BJ (cell line): Measurements from ENCODE around the gene C2orf72. TPM values are rescaled to one million over a fixed set of nuclear protein-coding genes. Genes with fewer than 3 reads are reported as not detected.

Experiments
- CTCF ChIA-PET: fragments of 350-600 bp; formaldehyde crosslinking; extraction: SDS; loops from one replicate; lab custom pipeline; 2021; ENCODE audit warnings: antibody characterized with exemption, inconsistent platforms; lab: Yijun Ruan, JAX
- POLR2A ChIA-PET: fragments of 300-600 bp; sonication (Branson Sonifier 250); formaldehyde crosslinking; extraction: SDS; loops from one replicate; lab custom pipeline; 2021; ENCODE audit warnings: antibody characterized with exemption; lab: Charles Lee
- DNase-seq: peaks from one replicate; pipeline ENCODE4 v3.0.0-alpha.2; 2011; ENCODE audit warnings: low read depth
- H3K27me3 ChIP-seq: 2 replicates; pipeline ENCODE4 v1.6.0; 2011; ENCODE audit warnings: low read length; ENCODE audit not compliant: control insufficient read depth, insufficient read depth
- H3K36me3 ChIP-seq: 2 replicates; pipeline ENCODE4 v1.5.1; 2011; ENCODE audit warnings: low read length; ENCODE audit not compliant: control insufficient read depth, insufficient read depth
- H3K4me3 ChIP-seq: 2 replicates; pipeline ENCODE4 v1.5.1; 2011; ENCODE audit warnings: low read depth, mild to moderate bottlenecking, control low read depth, low read length
- CTCF ChIP-seq: IDR thresholded peaks from 2 replicates; pipeline ENCODE4 v1.5.1; 2011; ENCODE audit warnings: low read depth, mild to moderate bottlenecking, control low read depth, inconsistent platforms, low read length, moderate library complexity; ENCODE audit not compliant: insufficient read depth
- polyA plus RNA-seq: library from polyadenylated mRNA; depleted of rRNA; stranded (reverse); fragments of >200 nt; gene quantifications from 2 replicates; pipeline ENCODE4 v1.2.3, GENCODE V29; 2011

Gene C2orf72
- polyA plus RNA-seq, 1 experiment, result 0.17 TPM

GRCh38 chr2:231032575-231033140 is 4.7 kb upstream of the C2orf72 start:
- no peaks in the 10 kb centered on the region for H3K36me3 ChIP-seq
- ChIA-PET POLR2A (no interaction called here), CTCF (interaction anchor here (0.7 kb wide), 1 partner anchor 129 kb away, joined by 3 read pairs; no protein-coding TSS in a partner anchor)
- no peak overlapping the region for H3K4me3 ChIP-seq
- peaks cover 27% of the 10 kb centered on the region for H3K27me3 ChIP-seq
- DNase-seq, result no peak
- TF ChIP-seq CTCF, result no peak

GRCh38 chr2:231033147-231034132 is 3.9 kb upstream of the C2orf72 start:
- POLR2A ChIA-PET, result no interaction called here
- Histone ChIP-seq H3K36me3 (no peaks in the 10 kb centered on the region), H3K27me3 (peaks cover 27% of the 10 kb centered on the region), H3K4me3 (no peak overlapping the region)
- DNase-seq, result no peak
- CTCF ChIA-PET, result interaction anchor here (0.7 to 1.5 kb wide), 2 partner anchors 20 to 129 kb away, joined by 3 read pairs; no protein-coding TSS in a partner anchor
- TF ChIP-seq CTCF, result no peak

DNA sequence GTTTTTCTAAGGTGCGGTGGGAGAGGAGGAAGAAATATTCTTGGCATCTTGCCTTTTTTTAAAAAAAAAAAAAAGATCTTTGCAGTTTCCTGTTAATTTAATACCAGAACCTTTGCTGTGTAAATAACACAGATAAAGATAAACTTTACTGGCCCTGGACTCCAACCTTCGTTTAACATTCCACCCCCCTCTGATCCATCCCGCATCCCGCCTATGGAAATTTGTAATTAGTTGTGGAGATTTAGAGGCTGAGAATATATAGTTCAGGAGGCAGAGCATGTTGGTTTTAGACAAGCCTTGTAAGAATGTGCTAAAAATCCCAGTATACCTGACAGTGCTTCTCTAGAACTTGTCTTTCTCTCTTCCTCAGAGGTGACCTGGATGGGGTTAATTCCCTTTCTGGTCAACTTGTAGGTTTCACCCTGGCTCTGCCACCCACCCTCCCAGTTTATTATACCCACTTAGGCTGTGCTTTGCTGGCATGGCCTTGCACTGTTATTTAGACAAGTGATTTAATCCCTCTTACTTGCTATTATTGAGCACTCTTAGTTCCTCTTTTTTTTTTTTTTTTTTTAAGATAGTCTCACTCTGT is 2.9 kb upstream of the C2orf72 start:
- POLR2A ChIA-PET, result no interaction called here
- Histone ChIP-seq H3K4me3 (no peak overlapping the region), H3K27me3 (peaks cover 32% of the 10 kb centered on the region), H3K36me3 (no peaks in the 10 kb centered on the region)
- DNase-seq, result no peak
- no peak for TF ChIP-seq CTCF
- CTCF ChIA-PET, result interaction anchor here (1.5 kb wide), 1 partner anchor 19 kb away, joined by 3 read pairs; no protein-coding TSS in a partner anchor

DNA sequence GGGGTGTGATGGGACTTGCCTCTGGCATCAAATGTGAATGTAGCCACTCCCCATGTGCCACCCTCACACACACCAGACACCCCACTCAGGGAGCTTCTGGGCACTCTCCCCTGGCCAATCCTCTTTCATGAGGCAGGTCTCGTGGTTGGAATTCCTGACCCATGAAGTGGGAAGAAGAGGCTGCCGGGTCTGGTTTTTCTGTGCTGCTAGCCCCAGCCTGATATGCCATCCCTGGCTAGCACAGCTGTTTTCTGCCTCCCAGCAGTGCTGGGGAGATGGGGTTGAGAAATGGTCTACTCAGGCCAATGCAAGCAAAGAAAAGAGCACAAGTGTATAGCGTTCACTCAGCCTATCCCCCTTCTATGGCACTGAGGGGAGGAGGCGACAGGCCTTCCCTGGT is 1.2 kb upstream of the C2orf72 start:
- Histone ChIP-seq H3K27me3 (peaks cover 37% of the 10 kb centered on the region), H3K36me3 (no peaks in the 10 kb centered on the region), H3K4me3 (no peak overlapping the region)
- DNase-seq, result no peak
- TF ChIP-seq CTCF, result no peak
- ChIA-PET CTCF (interaction anchor here (0.8 to 0.9 kb wide), 2 partner anchors 10 to 39 kb away, joined by 3 to 4 read pairs; no protein-coding TSS in a partner anchor), POLR2A (no interaction called here)
